Thyroid gland (tissue), 4 donors: ENCODE measurements around the gene PTPRG. TPM values are rescaled to one million over a fixed set of nuclear protein-coding genes. Genes with fewer than 3 reads are reported as not detected.

ENCODE experiments used
- DNase-seq, 2 donors: peaks; one replicate each; pipeline ENCODE4 v3.0.0-alpha.2; 2019
- H3K27ac ChIP-seq, 3 donors: fragments of 200-600 bp; sonication (generic); 1 replicate in 2 of 3; 2 replicates in 1 of 3; pipeline ENCODE4 v1.5.1; 2016 to 2019; ENCODE audit warnings: mild to moderate bottlenecking in 1 of 3, moderate library complexity in 1 of 3
- H3K27me3 ChIP-seq: fragments of 200-600 bp; sonication (generic); one replicate; pipeline ENCODE4 v1.5.1; 2019
- H3K36me3 ChIP-seq, 2 donors: fragments of 200-600 bp; sonication (generic); one replicate each; pipeline ENCODE4 v1.5.1; 2016 to 2019
- H3K4me1 ChIP-seq, 2 donors: fragments of 200-600 bp; sonication (generic); one replicate each; pipeline ENCODE4 v1.5.1; 2017 to 2019
- H3K4me3 ChIP-seq, 3 donors: fragments of 200-600 bp; sonication (generic); replicated peaks in 1 of 3; 1 replicate in 2 of 3; 2 replicates in 1 of 3; pipeline ENCODE4 v1.5.1; 2016; ENCODE audit warnings: mild to moderate bottlenecking in 1 of 3
- H3K9me3 ChIP-seq: fragments of 200-600 bp; sonication (generic); one replicate; pipeline ENCODE4 v1.5.1; 2017
- POLR2A ChIP-seq, 2 donors: fragments of 450-650 bp; IDR thresholded peaks; one replicate each; pipeline ENCODE4 v1.6.1; 2017; ENCODE audit warnings: antibody characterized with exemption in 2 of 2, mild to moderate bottlenecking in 2 of 2, moderate library complexity in 1 of 2
- WGBS, 2 donors: methylation state at CpG; one replicate each; pipeline ENCODE4 v1.1.5; 2017; 5-methylcytosine and 5-hydroxymethylcytosine counted together
- intact Hi-C: fragments of 100-400 bp; cut with DNase I; formaldehyde crosslinking; loops from one replicate; pipeline ENCODE4 v1.15.1; 2023
- total RNA-seq, 4 donors: library from RNA; depleted of rRNA; stranded (reverse); fragments of >200 nt; gene quantifications; one replicate each; pipeline ENCODE4 v1.2.3, GENCODE V29; 2016
- TF ChIP-seq, protein P1 (sequence below), 6 experiments: fragments of 200-600 bp in 3 of 6; fragments of 450-650 bp in 3 of 6; sonication (generic) in 3 of 6; IDR thresholded peaks; one replicate each; pipeline ENCODE4 v1.5.1; 2016 to 2019; ENCODE audit warnings: antibody characterized with exemption in 6 of 6, mild to moderate bottlenecking in 2 of 6, inconsistent platforms in 1 of 6, moderate library complexity in 1 of 6

Gene PTPRG
- total RNA-seq, 4 donors from 2014 or later: 81.6 to 207 (median 132) TPM

DNA sequence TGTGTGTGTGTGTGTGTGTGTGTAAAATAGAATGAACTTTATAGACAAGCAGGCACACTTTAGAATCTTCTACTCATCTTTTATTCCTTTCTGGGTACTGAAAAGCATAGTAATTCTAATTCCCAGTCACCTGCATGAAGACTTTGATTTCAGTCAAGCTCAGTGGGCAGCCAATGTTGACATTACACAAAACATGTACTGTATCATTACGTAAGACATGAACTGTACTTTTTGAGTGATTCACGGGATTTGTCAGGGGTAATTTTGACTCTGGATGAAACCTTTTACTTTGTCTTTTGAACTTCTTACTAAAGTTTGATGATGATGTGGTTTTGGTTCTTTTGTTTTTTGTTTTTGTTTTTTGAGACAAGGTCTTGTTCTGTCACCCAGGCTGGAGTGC, 38.8 kb downstream of the PTPRG start:
- Histone ChIP-seq H3K9me3 (no peaks in the 10 kb centered on the region), H3K27ac (no peak overlapping the region), H3K4me3 (no peak overlapping the region), H3K36me3 (no peaks in the 10 kb centered on the region), H3K4me1 (peaks cover 3 to 14% of the 10 kb centered on the region in 2 donors), H3K27me3 (no peaks in the 10 kb centered on the region)
- intact Hi-C loops: no loop called here
- TF ChIP-seq, protein P1, sequence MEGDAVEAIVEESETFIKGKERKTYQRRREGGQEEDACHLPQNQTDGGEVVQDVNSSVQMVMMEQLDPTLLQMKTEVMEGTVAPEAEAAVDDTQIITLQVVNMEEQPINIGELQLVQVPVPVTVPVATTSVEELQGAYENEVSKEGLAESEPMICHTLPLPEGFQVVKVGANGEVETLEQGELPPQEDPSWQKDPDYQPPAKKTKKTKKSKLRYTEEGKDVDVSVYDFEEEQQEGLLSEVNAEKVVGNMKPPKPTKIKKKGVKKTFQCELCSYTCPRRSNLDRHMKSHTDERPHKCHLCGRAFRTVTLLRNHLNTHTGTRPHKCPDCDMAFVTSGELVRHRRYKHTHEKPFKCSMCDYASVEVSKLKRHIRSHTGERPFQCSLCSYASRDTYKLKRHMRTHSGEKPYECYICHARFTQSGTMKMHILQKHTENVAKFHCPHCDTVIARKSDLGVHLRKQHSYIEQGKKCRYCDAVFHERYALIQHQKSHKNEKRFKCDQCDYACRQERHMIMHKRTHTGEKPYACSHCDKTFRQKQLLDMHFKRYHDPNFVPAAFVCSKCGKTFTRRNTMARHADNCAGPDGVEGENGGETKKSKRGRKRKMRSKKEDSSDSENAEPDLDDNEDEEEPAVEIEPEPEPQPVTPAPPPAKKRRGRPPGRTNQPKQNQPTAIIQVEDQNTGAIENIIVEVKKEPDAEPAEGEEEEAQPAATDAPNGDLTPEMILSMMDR (IDR thresholded peaks at IDR 0.05): no peak
- TF ChIP-seq POLR2A (IDR thresholded peaks at IDR 0.05): no peak
- DNase-seq: no peak
- WGBS, 2 donors: 84 to 95% methylated on average over 2 of the region's 2 CpGs

- no peak for TF ChIP-seq POLR2A (IDR thresholded peaks at IDR 0.05)
- TF ChIP-seq, protein P1 (IDR thresholded peaks at IDR 0.05): no peak
- Histone ChIP-seq H3K4me1 (peaks cover 0 to 14% of the 10 kb centered on the region in 2 donors), H3K36me3 (no peaks in the 10 kb centered on the region), H3K4me3 (no peak overlapping the region), H3K9me3 (no peaks in the 10 kb centered on the region), H3K27ac (no peak overlapping the region), H3K27me3 (no peaks in the 10 kb centered on the region)
- DNase-seq: no peak
- intact Hi-C loops: no loop called here
- 90 to 92% methylated on average over 4 of the region's 4 CpGs for WGBS, 2 donors
Measured at GRCh38 chr3:61601831-61602230, 40.5 kb downstream of the PTPRG start.

DNA sequence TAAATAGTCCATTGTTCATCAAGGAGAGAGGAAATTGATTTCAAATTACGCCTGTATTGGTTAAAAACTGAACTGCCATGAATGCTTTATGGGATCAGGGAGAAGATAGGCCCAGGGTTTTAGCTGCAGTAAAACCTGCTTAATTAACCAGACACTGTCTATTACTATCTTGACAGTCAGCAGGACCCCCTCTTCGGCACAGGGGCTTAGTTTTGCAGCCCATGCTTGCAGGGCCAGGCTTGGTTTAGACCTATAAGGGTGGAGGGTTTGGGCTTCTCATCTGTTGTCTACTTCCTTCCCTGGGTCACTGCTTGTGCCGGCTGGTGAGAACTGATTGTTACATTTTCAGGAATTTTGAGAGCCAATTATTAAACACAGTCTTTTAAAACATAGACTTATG, 41.1 kb downstream of the PTPRG start:
- WGBS, 2 donors: 90 to 100% methylated on average over 3 of the region's 3 CpGs
- TF ChIP-seq POLR2A (IDR thresholded peaks at IDR 0.05): no peak
- TF ChIP-seq, protein P1 (IDR thresholded peaks at IDR 0.05): no peak

GRCh38 chr3:61605589-61606175, 44.3 kb downstream of the PTPRG start:
- no peaks in the 10 kb centered on the region for H3K4me1 ChIP-seq
- no peak for TF ChIP-seq POLR2A (IDR thresholded peaks at IDR 0.05)
- TF ChIP-seq, protein P1 (IDR thresholded peaks at IDR 0.05): no peak
- H3K27me3 ChIP-seq: no peaks in the 10 kb centered on the region
- intact Hi-C loops: no loop called here
- no peaks in the 10 kb centered on the region for H3K36me3 ChIP-seq
- no peak for DNase-seq
- no peak overlapping the region for H3K27ac ChIP-seq
- no peak overlapping the region for H3K4me3 ChIP-seq
- 72 to 98% methylated on average over 4 of the region's 4 CpGs for WGBS, 2 donors
- no peaks in the 10 kb centered on the region for H3K9me3 ChIP-seq

More for the DNA sequence above, 41.1 kb downstream of the PTPRG start:
- Histone ChIP-seq H3K4me3 (no peak overlapping the region), H3K9me3 (no peaks in the 10 kb centered on the region), H3K27me3 (no peaks in the 10 kb centered on the region), H3K27ac (no peak overlapping the region), H3K36me3 (no peaks in the 10 kb centered on the region), H3K4me1 (peaks cover 0 to 10% of the 10 kb centered on the region in 2 donors)
- intact Hi-C loops: no loop called here
- no peak for DNase-seq

GRCh38 chr3:61606196-61606595, 44.8 kb downstream of the PTPRG start:
- Histone ChIP-seq H3K27me3 (no peaks in the 10 kb centered on the region), H3K36me3 (no peaks in the 10 kb centered on the region), H3K27ac (no peak overlapping the region), H3K9me3 (no peaks in the 10 kb centered on the region), H3K4me3 (no peak overlapping the region), H3K4me1 (no peaks in the 10 kb centered on the region)
- TF ChIP-seq POLR2A (IDR thresholded peaks at IDR 0.05): no peak
- TF ChIP-seq, protein P1 (IDR thresholded peaks at IDR 0.05): no peak
- no peak for DNase-seq
- intact Hi-C loops: no loop called here
- WGBS, 2 donors: 96 to 98% methylated on average over 6 of the region's 6 CpGs
